ENCODE results near the gene DAB2IP.
A peak's percentile ranks its signal among the peaks of the same experiment; 100 is the strongest.

DAB2IP gene

DNA sequence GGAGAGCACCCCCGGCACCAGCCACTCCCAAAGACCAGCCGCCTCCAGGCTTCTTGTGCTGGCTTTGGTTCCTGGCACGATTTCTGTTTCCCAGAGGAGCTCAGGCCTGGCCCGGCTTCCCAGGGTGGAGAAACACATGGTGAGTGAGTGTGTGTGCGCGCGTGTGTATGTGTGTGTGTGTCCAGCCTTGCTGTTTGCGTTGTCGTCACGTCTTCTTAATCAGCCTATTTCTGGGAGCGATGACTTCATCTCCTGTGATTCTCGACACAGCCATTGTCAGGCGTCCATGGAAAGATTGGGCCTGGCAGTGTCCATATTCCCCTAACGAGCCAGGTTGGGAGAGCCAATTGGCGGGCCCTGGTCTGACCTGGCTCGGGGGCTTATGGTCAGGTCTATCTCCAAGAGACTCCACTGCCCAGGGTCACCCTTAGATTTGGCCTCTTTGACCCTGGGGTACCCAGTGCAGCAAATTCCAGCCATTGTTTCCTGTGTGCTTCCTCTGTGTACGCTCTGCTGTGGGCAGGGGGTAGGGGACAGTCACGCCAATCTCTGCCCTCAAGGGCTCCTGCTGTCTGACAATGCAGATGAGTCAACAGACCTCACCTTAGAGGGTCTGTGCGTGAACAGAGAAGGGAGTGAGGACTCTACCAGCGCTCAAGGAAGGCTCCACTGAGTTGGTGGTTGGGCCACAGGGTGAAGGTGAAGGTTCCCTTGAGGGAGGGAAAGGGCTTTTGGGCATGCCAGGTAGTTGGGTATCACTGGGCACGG is 73.8 kb downstream of the DAB2IP start:
- TF ChIP-seq POLR2A (IDR thresholded peaks at IDR 0.05; ENCODE audit: low read depth, low read length), result no peak
- FAIRE-seq, result no peak
- no peak for DNase-seq (ENCODE audit: insufficient read length, low spot score)

DNA sequence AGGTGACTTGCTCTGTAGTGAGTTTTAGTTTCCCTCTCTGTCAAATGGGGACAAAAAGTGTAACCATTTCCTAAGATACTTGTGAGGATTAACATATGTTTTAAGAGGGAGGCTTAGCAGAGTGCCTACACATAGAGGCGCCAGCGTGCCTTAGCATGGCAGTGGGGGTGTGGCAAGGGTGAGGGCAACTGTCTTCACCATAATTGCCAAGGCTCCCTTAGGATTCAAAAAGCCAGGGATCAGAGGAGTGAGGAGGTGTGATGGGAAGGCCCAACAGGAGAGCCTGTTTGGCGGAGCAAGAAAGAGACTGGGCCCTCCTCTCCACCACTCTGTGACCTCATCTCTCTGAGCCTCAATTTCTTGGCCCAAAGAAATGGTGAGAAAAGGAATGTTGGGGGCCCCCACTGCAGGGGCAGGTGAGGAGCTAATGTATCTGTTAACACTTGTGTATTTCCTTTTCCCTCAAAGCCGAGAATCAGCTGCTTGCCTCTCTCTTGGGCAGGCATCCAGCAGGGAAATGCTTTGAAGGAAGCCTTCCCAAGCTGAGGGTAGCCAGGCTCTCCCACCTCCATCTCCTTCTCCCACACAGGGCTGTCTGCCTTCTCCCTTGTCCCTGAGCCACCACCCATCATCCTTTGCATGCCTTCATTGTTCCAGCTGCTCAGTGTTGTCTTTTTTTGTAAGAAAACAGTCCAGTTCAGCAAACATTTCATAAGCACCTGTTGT is 76.0 kb downstream of the DAB2IP start:
- no peak for FAIRE-seq
- TF ChIP-seq POLR2A (IDR thresholded peaks at IDR 0.05; ENCODE audit: low read depth, low read length), result no peak
- no peak for DNase-seq (ENCODE audit: insufficient read length, low spot score)

DNA sequence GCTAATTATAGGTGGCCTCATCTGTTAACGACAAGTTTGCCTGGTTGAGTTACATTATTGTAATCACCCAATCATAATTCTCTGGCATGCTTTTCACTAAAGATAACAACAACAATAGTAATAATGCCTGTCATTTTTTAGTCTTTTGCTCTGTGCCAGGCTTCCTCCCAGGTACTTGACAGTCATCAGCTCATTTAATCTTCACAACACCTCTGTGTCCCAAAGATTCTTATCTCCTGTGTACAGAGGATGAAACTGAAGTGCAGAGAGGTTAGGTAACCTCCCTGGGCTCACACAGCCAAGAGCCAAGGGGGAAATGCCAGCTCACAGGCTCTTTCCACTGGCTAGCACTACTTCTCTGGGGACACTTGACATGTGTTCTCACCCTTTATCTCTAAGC is 77.5 kb downstream of the DAB2IP start:
- FAIRE-seq, result no peak
- no peak for DNase-seq (ENCODE audit: insufficient read length, low spot score)
- no peak for TF ChIP-seq POLR2A (IDR thresholded peaks at IDR 0.05; ENCODE audit: low read depth, low read length)

DNA sequence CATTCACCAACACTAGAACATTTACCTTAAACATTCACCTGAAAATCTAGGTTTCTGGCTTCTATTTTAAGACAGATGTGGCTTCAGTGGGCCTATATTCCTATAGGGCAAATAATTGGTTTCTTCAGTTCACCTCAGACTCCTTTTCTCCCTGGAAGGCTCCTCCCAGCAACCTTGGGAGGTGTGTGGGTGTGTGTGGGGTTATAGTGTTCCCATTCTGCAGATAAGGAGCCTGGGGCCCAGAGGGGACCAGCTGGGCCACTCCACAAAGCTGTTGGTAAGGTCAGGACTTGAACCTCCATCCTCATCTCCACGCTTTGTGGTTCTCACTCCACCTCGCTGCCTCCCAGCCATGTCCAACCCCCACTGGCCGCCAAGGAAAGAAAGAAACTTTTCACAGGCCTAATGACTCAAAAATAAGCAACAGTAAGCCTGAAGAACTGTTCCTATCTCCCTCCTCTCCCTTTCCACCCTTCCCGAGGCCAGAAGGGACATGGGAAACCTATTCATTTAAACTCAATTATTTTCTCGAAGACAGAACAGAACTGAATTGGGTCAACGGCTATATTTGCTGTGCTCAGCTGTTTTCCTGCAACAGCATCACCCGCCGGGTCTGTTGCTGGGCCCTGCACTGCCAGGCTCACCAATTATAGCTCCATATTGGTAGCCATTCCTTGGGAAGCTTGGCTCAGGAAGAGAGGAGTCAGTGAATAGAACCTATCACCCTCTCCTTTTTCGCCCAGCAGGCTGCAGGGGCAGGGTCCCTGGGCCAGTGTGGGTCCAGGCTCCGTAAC is 78.5 kb downstream of the DAB2IP start:
- no peak for DNase-seq (ENCODE audit: insufficient read length, low spot score)
- no peak for TF ChIP-seq POLR2A (IDR thresholded peaks at IDR 0.05; ENCODE audit: low read depth, low read length)
- no peak for FAIRE-seq

DNA sequence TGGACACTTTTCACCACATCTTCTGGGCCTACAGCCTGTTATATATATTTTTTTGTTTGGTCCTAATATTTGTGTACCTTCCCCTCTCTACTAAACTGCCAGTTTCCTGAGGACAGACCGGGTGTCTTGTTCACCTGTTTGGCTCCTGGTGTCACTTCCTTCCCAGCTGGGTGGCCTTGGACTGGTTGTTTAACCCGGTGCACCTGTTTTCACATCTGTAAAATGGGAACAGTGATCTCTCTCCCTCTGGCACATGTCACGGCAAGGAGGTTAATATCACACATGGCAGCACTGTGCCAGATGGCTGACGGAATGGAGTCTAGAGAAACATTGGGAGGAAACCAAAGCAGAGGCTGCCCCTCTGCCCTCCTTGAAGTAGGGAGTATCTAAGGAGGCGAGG is 79.7 kb downstream of the DAB2IP start:
- DNase-seq (ENCODE audit: insufficient read length, low spot score), result no peak
- no peak for FAIRE-seq
- TF ChIP-seq POLR2A (IDR thresholded peaks at IDR 0.05; ENCODE audit: low read depth, low read length), result no peak

DNA sequence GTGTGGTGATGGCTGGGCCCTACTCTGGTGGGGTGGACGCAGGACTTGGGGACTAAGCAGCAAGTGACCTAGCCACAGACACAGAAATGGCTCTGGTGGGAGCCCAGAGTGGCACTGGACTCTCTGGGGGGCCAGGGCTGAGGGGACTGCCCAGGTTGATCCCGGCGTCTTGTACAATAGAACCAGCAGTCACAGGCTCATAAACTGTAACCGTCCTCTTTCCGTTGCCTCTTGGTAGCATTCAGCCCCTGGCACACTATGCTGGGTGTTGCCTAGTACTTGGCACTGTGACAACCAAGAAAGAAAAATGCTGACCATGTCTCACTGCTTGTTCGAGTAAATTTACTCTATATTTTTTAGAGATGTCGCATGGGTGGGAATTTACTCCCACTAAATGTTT is 80.5 kb downstream of the DAB2IP start:
- no peak for TF ChIP-seq POLR2A (IDR thresholded peaks at IDR 0.05; ENCODE audit: low read depth, low read length)
- DNase-seq (ENCODE audit: insufficient read length, low spot score) (no peak), FAIRE-seq (no peak)

DNA sequence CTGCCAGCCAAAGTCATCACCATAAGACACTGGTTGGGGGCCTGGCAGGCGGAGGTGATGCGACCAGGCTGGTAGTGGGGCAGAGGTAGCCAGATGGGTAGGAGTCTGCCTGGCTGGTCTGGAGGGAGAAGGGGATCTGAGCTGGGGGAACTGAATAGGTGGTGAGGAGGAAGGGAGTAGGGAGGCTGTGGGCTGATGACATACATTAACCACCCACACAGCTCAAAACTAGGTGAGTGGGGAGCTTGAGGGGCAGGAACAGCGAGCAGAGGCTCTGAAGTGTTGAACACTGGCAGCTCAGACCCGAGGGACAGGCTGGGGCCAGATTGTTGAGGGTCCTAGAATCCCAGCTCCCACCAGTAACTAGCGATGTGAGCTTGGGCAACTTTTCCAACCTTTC is 81.0 kb downstream of the DAB2IP start:
- TF ChIP-seq POLR2A (IDR thresholded peaks at IDR 0.05; ENCODE audit: low read depth, low read length), result no peak
- DNase-seq (ENCODE audit: insufficient read length, low spot score) (no peak), FAIRE-seq (no peak)

DNA sequence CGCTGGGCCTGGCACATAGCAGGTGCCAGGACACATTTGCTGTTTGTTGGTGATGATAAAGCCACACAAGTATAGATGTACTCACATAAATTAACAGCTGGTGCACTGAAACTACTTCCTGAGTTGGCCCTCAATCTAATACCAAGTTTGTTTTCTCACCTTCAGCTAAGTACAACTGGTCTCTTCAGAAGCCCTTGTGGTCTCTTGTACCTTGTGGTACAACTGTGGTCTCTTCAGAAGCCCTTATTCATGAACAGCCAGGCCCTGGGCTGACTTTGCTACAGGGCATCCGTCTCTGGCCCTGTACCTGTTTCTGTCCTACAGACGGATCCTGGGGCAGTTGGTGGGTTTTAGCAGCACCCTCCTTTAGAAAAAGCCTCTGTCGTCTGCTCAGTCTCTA is 81.5 kb downstream of the DAB2IP start:
- FAIRE-seq (no peak), DNase-seq (ENCODE audit: insufficient read length, low spot score) (no peak)
- TF ChIP-seq POLR2A (IDR thresholded peaks at IDR 0.05; ENCODE audit: low read depth, low read length), result no peak

DNA sequence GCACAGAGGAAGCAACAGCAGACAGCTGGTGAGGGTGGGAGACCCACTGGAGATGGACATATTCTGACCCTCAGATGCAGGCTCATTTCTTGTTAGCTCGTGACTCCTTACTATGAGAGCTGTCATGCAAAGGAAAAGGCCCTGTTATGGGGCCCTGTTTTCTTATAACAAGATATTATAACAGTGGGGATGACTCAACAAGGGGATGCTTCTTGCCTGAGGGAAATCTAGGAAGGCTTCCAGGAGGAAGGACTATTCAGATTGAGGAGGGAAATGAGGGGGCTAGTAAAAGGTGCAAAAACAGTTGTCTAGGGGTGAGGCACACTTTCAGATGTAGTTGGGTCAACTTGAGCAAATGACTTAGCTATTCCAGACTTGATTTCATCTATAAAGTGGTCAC is 83.0 kb downstream of the DAB2IP start:
- TF ChIP-seq POLR2A (IDR thresholded peaks at IDR 0.05; ENCODE audit: low read depth, low read length), result no peak
- DNase-seq (ENCODE audit: insufficient read length, low spot score), result peak; percentile 80
- FAIRE-seq, result no peak

DNA sequence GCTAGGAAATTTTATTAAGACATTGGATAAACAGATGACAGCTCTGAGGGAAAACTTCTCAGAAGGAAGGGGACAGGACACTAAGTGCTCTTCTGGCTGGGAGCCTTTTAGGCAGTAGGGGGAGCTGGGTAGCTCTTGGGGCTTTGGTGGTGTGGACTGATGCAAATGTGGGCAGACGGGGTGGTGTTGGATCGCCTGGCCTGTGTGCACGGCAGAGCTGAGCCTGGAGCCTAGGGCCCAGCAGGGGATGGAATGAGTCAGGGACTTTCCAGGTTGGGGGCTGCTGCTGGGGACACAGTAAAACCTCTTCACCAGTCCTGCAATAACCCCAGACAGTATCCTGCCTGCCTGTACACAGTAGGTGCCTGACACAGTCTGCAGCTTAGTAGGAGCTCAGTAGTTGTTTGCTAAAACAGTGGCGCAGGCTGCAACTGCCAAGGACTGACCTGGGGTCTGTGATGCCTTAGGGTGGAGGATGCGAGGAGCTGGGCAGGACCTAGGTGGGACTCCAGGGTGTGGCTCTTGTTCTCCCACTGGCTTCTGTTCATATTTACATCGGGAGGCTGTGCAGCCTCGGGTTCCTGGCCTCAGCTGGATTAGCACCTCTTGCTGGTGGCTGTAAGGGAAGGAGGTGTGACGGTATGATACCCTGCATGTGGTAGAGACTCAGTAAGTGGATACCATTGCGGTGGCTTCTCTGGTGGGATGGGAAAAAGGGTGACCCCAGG is 83.8 kb downstream of the DAB2IP start:
- FAIRE-seq (peak; percentile 94), DNase-seq (ENCODE audit: insufficient read length, low spot score) (peak; percentile 100)
- no peak for TF ChIP-seq POLR2A (IDR thresholded peaks at IDR 0.05; ENCODE audit: low read depth, low read length)

DNA sequence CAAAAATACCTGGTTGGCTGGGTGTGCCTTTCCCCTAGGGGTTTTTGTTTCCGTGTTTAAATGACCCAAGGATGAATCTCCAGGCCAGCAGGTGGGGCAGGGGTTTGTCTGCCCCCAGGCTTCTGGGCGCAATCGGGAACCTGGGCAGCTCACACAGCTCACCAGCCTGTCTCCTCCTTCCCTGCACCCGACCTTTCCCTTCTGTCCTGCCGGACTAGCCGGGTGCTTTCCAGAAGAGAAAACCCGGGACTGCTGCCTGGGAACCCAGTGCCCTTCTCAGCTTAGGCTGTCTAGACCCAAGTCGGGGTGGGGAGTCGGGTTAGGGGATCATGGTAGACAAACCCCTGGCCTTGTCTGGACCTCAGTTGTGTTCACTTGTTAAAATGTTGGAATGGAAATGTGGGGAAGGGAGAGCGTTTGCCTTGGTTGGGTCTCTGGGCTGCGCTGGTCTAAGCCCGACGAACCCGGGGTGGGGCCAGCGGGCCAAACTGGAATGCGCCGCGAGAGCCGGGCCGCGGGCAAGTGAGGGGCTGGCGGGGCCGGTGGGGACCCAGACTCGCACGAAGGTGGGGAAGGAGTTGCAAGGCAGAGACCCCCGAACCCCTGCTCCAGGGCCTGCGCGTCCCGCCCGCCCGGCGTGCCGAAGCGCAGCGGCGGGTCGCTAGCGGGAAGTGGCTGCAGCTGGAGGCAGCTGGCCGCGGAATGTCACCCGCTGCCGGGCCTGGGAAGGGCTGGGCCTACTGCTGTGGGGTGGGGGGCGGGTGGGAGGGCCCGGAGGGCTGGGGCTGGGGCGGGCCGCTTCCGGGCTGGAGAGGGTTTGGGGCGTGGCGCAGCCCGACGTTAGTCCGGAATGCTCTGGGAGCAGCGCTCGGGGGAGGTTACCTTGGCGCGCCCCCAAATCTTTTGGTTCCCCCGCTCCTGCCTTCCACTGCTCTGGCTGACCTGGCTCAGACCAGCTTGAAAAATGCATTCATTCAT is 84.6 kb downstream of the DAB2IP start:
- TF ChIP-seq POLR2A (IDR thresholded peaks at IDR 0.05; ENCODE audit: low read depth, low read length), result no peak
- no peak for DNase-seq (ENCODE audit: insufficient read length, low spot score)
- FAIRE-seq, result no peak

DNA sequence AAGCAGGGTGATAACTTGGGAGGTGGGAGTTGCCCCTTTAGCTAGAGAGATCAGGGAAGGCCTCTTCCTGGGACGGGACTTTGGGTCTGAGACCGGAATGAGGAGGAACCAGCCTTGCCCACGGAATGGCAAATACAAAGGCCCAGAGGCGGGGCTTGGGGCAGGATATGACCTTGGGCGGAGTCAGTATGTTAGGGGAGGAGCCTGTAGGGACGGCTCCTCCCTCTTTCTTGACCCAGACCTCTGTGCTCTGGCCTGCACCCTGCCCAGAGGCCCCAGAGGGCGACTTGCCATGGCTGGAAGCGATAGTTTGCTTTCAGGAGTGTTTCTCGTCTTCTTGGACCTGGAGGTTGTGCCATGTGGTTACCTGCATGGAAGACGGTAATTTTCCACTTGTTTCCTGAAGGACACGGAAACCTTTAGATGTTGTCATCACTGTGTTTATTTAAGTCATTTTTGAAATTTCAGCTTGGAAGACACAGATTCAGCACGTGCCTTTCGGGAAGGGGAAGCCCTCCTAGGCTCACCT is 85.6 kb downstream of the DAB2IP start:
- DNase-seq (ENCODE audit: insufficient read length, low spot score) (no peak), FAIRE-seq (no peak)
- no peak for TF ChIP-seq POLR2A (IDR thresholded peaks at IDR 0.05; ENCODE audit: low read depth, low read length)
